Gastroesophageal sphincter (tissue), 3 donors: ENCODE results near the gene ZBTB40.

Experiments used
- CTCF ChIP-seq, 4 experiments: fragments of 200-600 bp in 2 of 4; fragments of 450-650 bp in 2 of 4; sonication (generic) in 1 of 4; IDR thresholded peaks; one replicate each; pipeline ENCODE4 v1.5.1; 2017 to 2019; ENCODE audit warnings: antibody characterized with exemption in 4 of 4, mild to moderate bottlenecking in 2 of 4, moderate library complexity in 2 of 4
- POLR2A ChIP-seq, 2 donors: fragments of 450-650 bp; IDR thresholded peaks; one replicate each; pipeline ENCODE4 v1.6.1; 2017; ENCODE audit warnings: antibody characterized with exemption in 2 of 2, mild to moderate bottlenecking in 2 of 2, moderate library complexity in 1 of 2
- POLR2AphosphoS5 ChIP-seq: sonication (generic); formaldehyde crosslinking; IDR thresholded peaks from one replicate; pipeline ENCODE4 v1.6.1; 2017; ENCODE audit warnings: antibody characterized with exemption

DNA sequence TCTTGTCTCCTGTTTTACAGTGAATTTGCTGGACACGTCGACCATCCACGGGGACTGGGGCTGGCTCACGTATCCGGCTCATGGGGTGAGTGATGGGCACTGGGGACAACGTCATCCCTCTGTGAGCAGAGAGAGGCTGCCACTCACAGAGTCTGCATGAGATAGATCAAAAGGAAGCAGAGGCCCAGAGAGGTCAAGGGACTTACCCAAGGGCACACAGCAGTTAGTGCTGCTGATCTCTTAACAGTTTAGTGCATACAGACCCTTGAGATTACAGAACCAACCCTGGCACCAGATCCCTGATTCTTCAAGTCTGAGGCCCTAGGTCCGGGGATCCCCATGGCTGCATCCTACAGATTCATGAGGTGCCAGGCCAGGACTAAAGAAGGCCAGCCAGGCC lies 117.6 kb downstream of the ZBTB40 start:
- TF ChIP-seq POLR2A (IDR thresholded peaks at IDR 0.05) (no peak), CTCF (IDR thresholded peaks at IDR 0.05) (no peak), POLR2AphosphoS5 (no peak)
